Embryonic facial prominence (tissue), 1 donor: Measurements from ENCODE around the gene SPTLC1.
A peak's percentile ranks its signal among the peaks of the same experiment; 100 is the strongest.

Source experiments
- DNase-seq: peaks from one replicate; pipeline ENCODE4 v3.0.0-alpha.2; 2016; ENCODE audit errors: extremely low spot score

The SPTLC1 gene

DNA sequence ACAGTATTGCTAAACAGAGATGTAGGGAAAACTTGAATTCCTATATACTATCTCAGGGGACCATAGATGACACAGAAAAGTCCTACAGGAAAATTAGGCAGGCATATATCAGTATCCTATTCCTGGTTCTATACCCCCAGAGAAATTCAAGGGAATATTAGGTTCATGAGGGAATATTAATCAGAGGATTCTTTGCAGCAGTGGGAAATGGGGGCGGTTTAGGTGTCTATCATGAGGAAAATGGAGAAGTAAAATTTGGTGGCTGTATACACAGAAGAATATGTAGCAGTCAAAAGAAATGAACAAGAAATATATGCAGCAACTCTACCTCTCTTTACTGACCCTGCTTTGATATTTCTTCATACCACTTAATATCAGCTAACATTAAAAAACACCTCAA lies 20.0 kb downstream of the SPTLC1 start:
- DNase-seq, result no peak

- DNase-seq, result no peak
These were observed 20.6 kb downstream of the SPTLC1 start for GRCh38 chr9:92094655-92095054.

- DNase-seq, result no peak
These were observed 37.3 kb downstream of the SPTLC1 start for GRCh38 chr9:92077888-92078287.

- DNase-seq, result no peak
These were observed 43.6 kb downstream of the SPTLC1 start for GRCh38 chr9:92071634-92072033.

- no peak for DNase-seq
These were observed 49.0 kb downstream of the SPTLC1 start for GRCh38 chr9:92066168-92066567.

GRCh38 chr9:92064711-92065110 lies 50.5 kb downstream of the SPTLC1 start:
- DNase-seq, result no peak

DNA sequence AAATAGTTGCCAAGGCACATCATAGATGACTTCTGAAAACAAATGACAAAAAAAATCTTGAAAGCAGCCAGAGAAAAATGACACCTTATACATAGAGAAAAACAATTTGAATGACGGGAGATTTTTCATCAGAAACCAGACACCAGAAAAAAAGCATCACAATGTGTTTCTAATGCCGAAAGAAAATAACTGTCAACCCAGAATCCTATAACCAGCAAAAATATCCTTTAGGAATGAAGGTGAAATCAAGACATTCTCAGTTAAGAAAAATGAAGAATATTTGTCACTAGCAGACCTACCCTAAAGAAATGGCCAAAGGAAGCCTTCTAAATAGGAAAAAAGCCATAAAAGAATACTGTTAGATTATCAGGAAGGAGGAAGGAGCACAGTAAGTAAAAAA lies 54.0 kb downstream of the SPTLC1 start:
- no peak for DNase-seq

- DNase-seq, result no peak
These were observed 55.6 kb downstream of the SPTLC1 start for GRCh38 chr9:92059661-92060060.

- DNase-seq, result no peak
These were observed 56.3 kb downstream of the SPTLC1 start for GRCh38 chr9:92058723-92059444.

DNA sequence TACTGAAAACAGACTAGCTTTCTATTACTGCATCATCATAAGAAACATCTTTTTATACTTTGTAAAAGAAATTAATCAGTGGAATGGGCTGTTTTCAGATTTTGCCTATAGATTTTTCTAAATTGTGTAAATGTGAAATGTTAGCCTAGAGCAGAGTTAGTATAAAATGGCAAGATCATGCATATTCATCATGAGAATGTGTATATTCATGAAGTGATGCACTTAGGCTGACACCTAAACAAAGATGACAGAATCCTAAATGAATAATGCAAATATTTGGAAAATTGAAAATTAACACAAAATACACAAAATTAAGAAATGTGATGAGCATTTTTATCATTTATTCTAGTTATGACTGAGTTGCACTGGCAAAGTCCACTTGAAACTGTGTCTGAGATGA lies 57.2 kb downstream of the SPTLC1 start:
- no peak for DNase-seq

- DNase-seq, result no peak
These were observed 58.0 kb downstream of the SPTLC1 start for GRCh38 chr9:92057226-92057625.

GRCh38 chr9:92055624-92056023 lies 59.6 kb downstream of the SPTLC1 start:
- no peak for DNase-seq

GRCh38 chr9:92048924-92049625 lies 66.1 kb downstream of the SPTLC1 start:
- DNase-seq, result peak; percentile 17

GRCh38 chr9:92047500-92047899 lies 67.7 kb downstream of the SPTLC1 start:
- DNase-seq, result no peak

DNA sequence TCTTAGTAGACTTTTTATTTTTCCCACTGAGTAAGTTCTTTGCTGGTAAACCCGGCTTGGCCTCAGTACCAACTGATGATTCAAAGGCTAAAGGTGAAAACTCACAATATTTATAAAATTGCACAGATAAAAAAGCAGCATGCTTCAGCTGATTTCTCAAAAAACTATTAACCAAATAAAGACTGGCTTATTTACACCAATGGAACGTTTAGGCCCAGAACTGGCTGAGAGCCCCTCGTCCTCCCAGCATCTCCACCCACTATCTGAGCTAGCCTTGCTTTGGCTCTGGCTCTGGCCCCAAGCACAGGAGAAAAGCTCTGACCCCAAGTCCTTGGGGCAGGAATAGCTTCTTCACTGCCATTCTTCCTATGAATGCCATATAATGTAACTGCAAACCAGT lies 68.5 kb downstream of the SPTLC1 start:
- no peak for DNase-seq

GRCh38 chr9:92044936-92045335 lies 70.3 kb downstream of the SPTLC1 start:
- no peak for DNase-seq

GRCh38 chr9:92043002-92043401 lies 72.2 kb downstream of the SPTLC1 start:
- no peak for DNase-seq

GRCh38 chr9:92042260-92042659 lies 73.0 kb downstream of the SPTLC1 start:
- DNase-seq, result no peak

DNA sequence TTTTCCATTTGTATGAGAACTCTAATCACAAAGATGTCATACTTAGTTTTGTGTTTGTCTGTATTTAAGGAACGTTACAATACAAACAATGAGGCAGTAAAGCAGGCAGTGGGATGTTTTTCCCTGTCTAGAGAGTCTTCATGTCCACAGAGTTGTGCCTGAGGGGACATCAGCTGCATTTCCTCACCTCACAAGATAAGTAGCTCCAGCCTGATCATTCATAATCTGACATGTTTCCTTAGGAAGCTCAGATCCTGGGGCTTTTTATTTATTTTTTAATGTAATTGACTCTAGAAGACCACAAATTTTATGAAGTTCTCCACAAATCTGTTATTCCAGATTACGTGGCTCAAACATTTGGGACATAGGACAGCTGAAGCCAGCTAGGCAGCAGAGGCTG lies 78.5 kb downstream of the SPTLC1 start:
- DNase-seq, result no peak

DNA sequence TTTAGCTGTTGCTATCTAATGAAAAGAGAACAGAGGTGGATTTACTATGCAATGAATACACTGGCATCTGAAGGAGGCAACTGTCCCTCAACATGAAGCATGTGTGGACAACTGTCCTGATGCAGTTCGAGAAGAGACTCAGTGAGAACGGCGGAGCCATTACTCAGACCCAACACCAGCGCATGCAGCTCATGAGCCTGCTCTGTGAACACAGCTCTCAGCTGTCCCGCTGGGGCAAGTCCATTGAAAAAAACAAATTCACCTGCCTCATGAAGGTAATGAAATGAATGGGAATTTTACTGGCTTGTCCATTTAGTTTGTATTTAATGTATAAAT lies 78.8 kb downstream of the SPTLC1 start:
- DNase-seq, result no peak

DNA sequence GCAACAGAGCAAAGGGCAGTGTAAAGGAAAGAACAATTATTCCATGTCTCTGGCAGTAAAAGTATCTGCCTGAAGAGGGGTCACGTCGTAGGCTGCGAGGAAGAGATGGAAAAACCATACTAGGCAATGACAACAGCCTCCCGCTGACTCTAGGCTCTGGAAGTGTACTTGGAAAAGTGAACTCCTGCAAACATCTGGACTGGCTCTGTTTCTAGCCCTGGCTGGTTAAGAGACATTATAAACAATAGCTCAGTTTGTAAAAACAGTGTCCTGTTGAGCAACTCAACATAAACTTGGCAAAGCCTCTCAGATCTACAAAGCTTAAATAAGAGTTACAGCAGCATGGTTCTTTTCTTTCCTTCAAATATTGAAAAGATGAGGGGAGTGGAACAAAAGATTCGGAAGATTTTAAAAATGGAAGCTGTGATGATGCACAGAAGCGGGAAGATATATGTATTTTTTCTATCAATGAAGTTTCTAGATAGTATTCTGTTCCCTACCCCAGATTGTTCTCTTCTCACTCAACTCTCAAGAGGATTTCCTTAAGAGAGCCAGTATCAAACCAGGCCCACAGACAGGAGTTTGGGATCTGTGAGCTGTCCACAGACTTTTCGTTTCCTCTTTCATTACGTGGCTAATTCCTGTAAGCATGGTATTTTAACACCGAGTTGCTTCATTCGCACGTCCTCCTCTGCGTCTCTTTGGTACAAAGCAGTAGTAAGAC lies 79.4 kb downstream of the SPTLC1 start:
- no peak for DNase-seq

- no peak for DNase-seq
These were observed 80.1 kb downstream of the SPTLC1 start for GRCh38 chr9:92035146-92035545.

- no peak for DNase-seq
These were observed 81.2 kb downstream of the SPTLC1 start for GRCh38 chr9:92033991-92034390.
